Loucy (cell line): Measurements from ENCODE around the gene WBP11.

Experiments
- CTCF ChIP-seq: fragments of 200-600 bp; sonication (generic); conservative IDR thresholded peaks from 2 replicates; pipeline ENCODE4 v1.5.1; 2014; ENCODE audit warnings: mild to moderate bottlenecking, antibody characterized with exemption, low read length
- EZH2phosphoT487 ChIP-seq: fragments of 200-600 bp; IDR thresholded peaks from 2 replicates; pipeline ENCODE4 v1.6.1; 2018; ENCODE audit warnings: antibody characterized with exemption, mild to moderate bottlenecking, moderate library complexity, borderline replicate concordance

DNA sequence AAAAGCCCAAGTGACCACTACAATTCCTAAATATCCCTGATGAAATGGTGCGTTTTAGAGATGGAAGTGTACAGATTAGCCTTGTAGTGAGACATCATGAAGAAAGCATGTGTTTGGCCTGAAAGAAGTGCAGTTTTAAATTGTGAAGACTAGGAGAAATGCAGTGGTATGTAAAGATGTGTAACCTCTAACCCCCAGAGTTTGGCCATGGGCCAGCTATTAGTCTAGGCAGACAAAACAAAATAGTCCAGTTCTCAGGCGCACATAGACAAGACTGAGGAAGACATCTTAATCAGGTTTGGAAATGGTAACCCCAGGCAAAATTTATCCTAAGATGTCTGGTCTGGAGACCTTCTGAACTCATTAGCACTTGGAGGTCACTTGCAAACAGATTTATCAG is 23.4 kb downstream of the WBP11 start:
- TF ChIP-seq CTCF, result no peak
- TF ChIP-seq EZH2phosphoT487, result no peak
